22Rv1 (cell line): ENCODE results near the gene DPP3.

ENCODE experiments used
- CTCF ChIP-seq: fragments of 450-650 bp; IDR thresholded peaks from 2 replicates; pipeline ENCODE4 v1.5.1; 2017; ENCODE audit warnings: mild to moderate bottlenecking
- ZFX ChIP-seq: fragments of 450-650 bp; IDR thresholded peaks from 2 replicates; pipeline ENCODE4 v1.6.1; 2017; ENCODE audit warnings: antibody characterized with exemption, borderline replicate concordance

- no peak for TF ChIP-seq CTCF
- TF ChIP-seq ZFX: no peak
Observed at GRCh38 chr11:66471142-66471541, 9.1 kb upstream of the DPP3 start.
